ENCODE measurements around the gene CASP10.
"Not testable (repeated sequence)": the region's sequence is repeated elsewhere in the genome, so short reads cannot be mapped to it uniquely, and the experiment has no call there.

Gene CASP10

GRCh38 chr2:201139836-201140604, 42.9 kb upstream of the CASP10 start:
- H3K4me3 ChIP-seq (ENCODE audit: low read depth, low read length): no peak overlapping the region
- TF ChIP-seq CTCF (conservative IDR thresholded peaks at IDR 0.05; ENCODE audit: low read depth, low read length): no peak
- no peak for DNase-seq (ENCODE audit: low read depth)

- DNase-seq (ENCODE audit: low read depth): no peak
- TF ChIP-seq CTCF (conservative IDR thresholded peaks at IDR 0.05; ENCODE audit: low read depth, low read length): no peak
- no peak overlapping the region for H3K4me3 ChIP-seq (ENCODE audit: low read depth, low read length)
Observed at GRCh38 chr2:201144101-201145051, 38.6 kb upstream of the CASP10 start.

GRCh38 chr2:201148434-201148990, 34.4 kb upstream of the CASP10 start:
- TF ChIP-seq CTCF (conservative IDR thresholded peaks at IDR 0.05; ENCODE audit: low read depth, low read length): no peak
- no peak overlapping the region for H3K4me3 ChIP-seq (ENCODE audit: low read depth, low read length)
- no peak for DNase-seq (ENCODE audit: low read depth)

GRCh38 chr2:201149064-201149820, 33.7 kb upstream of the CASP10 start:
- DNase-seq (ENCODE audit: low read depth): peak; percentile 98
- no peak overlapping the region for H3K4me3 ChIP-seq (ENCODE audit: low read depth, low read length)
- no peak for TF ChIP-seq CTCF (conservative IDR thresholded peaks at IDR 0.05; ENCODE audit: low read depth, low read length)

GRCh38 chr2:201149821-201150165, 33.1 kb upstream of the CASP10 start:
- DNase-seq (ENCODE audit: low read depth): peak; percentile 68
- H3K4me3 ChIP-seq (ENCODE audit: low read depth, low read length): not testable (repeated sequence)

GRCh38 chr2:201150454-201151020, 32.4 kb upstream of the CASP10 start:
- H3K4me3 ChIP-seq (ENCODE audit: low read depth, low read length): no peak overlapping the region
- DNase-seq (ENCODE audit: low read depth): no peak
- TF ChIP-seq CTCF (conservative IDR thresholded peaks at IDR 0.05; ENCODE audit: low read depth, low read length): no peak

Measured in choroid plexus epithelial cell (primary cell).